H4 (cell line): ENCODE measurements around the gene FOXP1. TPM values are rescaled to one million over a fixed set of nuclear protein-coding genes. Genes with fewer than 3 reads are reported as not detected.
"Not testable (repeated sequence)": the region's sequence is repeated elsewhere in the genome, so short reads cannot be mapped to it uniquely, and the experiment has no call there.

Source experiments
- DNase-seq: peaks from one replicate; pipeline ENCODE4 v3.0.0-alpha.2; 2015; ENCODE audit warnings: low spot score
- total RNA-seq: library from RNA; depleted of rRNA; stranded (reverse); fragments of >200 nt; shearing (Covaris generic); gene quantifications from 2 replicates; pipeline ENCODE4 v1.2.3, GENCODE V29; 2014

Gene FOXP1
- total RNA-seq, 1 experiment from 2014 or later, result 15.9 TPM

DNA sequence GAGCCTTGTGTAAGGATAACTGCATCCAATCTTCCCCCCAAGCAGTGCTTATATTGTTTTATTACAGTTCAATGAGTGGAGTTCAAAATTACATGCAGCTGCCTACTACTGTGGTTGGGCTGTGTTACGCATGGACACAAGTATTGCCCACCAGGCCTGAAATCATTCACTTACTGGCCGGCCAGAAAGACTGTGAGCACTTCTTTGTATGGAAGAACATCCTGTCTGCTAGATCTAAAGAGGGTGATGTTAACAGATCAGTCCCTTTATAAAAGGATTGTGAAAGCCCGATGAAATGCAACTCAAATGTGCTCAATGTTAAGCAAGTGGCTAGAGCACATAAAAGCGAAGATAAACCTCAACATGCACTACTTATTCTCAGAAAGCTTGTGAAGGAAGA is 132.5 kb downstream of the FOXP1 start:
- no peak for DNase-seq

DNA sequence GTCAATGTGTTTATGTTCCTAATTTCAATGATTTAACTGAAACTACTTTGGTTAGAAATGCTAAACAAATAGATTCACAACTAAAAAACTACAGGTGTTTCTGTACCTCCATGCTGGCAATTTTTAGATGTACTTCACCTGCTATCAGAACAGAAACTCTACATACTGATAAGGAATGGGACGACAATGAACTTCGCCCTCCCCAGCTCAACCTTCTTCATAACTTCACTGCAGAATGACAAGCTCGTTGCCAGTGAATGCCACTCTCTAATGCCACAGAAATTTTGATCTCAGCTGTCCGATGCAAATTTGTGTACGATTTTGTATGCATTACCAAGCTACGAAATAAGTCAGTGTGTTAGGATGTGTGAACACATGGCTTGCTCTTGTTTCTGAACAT is 133.4 kb downstream of the FOXP1 start:
- DNase-seq, result no peak

DNA sequence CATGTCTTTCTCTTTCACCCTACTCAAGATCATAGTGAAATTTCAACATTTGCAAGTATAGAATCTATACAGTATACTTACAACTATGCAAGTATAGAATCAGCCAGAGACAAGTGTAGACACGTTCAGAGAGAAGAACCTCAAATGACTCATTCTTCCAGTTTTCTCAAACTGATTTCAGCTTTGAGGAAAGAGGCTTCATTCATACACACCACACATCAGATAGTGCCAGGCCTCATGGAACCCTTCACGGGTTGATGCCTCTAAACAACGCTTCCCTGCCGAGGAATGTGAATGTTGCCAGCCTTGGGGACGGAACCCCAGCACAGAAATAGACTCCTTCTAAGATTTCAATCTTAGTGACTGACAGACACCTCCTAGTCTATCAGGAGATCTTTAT is 135.7 kb downstream of the FOXP1 start:
- no peak for DNase-seq

DNA sequence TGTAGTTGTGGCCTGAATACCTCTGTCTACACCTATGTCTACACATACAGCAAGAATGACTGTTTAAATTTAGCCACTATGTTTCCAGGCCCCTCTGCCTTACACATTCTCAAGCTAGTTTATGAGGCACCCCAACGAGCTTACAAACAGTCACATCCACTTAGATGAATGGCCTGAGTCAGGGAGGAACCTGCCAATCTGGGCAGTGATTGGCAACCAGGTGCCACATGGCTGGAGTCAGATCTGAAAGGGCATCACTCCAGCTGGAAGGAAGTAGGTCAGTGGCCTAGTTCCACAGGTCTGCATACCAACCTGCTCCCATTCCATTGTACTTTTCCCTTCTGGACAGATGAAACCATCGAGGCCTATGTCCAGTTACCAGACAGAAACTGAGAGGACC is 136.3 kb downstream of the FOXP1 start:
- no peak for DNase-seq

DNA sequence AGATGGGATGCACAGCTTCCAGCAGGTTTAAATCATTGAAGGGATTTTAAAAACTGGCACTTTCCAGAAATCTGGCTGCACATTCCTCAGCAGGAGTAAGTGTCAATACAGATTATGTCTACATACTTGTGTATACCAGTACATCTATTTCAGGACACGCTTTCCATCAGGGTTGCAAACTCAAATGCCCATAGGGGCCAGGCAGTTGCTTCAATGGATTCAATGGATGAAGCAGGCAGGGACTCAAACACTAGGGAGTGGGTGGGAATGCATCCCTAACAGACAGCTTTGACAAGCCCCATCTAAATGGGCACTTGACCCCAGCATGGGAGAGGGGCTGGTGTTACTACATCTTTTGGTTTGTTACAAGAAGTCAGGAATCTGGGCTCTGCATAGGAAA is 136.8 kb downstream of the FOXP1 start:
- DNase-seq, result no peak

DNA sequence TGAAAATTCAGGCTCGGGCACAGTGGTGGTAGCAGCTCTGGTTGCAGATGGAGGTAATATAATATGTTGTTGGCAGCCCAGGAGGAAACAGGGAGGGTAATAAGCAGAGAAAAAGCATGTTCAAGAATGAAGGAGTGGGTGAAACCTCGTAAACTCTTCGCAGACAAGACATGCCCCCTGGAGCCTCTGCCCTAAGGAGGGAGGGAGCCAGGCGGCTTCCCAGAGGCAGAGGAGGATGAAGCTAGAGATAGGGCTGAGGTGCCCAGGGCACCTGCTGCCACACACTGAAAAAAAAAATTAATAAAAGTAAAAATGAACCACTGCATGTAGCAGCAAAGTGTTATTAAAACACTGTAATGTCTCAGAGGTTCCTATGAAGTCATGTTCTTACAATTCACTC is 137.3 kb downstream of the FOXP1 start:
- DNase-seq, result no peak

DNA sequence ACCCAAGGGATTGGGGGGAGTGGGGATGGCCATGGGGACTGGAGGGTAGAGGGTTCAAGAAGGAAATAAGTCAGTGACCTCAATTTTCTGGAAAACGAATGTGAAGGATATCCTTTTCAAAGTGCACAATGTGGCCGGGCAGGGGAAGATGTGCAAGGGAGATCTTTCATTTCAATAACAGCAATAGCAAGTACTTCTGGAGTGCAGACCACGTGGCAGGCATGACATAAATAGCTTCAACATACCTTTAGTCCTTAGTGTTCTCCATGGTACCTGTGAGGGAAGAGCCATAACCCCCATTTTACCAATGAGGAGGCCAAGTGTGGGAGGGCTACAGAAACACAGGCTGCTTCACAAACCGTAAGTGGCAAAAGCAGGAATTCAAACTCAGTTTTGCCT is 138.7 kb downstream of the FOXP1 start:
- no peak for DNase-seq

DNA sequence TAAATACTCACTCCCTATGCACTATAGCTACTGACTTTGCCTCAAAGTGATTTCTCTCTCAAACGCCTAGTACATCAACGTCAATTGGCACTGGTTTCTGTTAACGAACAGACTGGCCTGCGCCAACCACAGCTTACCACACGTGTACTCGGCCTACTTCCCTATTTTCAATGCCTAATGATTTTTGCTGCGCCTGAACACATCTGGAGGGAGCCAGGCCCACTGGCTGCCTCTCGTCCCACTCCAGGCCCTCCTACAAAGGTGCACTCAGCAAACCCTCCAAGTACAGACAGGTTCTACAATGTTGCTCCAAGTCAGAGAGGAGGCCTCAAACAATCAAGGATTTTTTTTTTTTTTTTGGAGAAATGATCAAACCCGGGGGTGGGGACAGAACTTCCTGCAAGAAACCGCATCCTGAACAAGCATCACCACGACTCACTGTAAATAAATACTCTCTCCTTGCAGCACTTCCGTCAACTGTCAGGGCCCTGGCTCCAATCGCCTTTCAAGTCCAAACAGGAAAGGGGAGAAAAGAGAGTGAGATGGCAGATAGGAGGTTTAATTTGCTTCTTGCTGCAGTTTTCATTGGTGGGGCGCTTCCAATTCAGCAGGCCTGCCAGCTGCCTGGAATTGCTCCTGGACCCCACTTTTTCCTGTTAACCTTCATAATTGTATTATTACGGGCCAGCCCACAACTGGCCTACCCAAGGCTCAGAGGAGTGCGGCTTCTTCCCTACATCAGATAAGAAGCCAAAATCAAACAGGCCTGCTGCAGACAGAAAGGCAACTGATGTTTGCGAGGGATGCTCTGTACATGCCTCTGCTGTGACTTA is 139.3 kb downstream of the FOXP1 start:
- DNase-seq, result peak; percentile 76

DNA sequence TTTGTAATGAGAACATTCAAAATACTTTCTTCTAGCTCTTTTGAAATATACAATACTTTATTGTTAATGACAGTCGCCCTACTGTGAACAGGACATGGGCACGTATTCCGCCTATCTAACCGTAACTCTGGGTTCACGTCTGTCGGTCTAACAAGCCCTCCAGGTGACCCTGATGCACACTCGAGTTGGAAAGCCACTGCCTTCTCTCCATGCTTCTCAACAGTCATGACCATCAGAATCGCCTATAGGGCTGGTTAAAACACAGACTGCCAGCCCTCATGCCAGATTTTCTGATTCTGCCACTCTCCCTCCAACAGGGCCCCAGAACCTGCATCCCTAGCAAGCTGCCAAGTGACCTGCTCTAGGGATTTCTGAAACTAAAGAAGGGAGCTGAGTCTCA is 140.2 kb downstream of the FOXP1 start:
- no peak for DNase-seq

DNA sequence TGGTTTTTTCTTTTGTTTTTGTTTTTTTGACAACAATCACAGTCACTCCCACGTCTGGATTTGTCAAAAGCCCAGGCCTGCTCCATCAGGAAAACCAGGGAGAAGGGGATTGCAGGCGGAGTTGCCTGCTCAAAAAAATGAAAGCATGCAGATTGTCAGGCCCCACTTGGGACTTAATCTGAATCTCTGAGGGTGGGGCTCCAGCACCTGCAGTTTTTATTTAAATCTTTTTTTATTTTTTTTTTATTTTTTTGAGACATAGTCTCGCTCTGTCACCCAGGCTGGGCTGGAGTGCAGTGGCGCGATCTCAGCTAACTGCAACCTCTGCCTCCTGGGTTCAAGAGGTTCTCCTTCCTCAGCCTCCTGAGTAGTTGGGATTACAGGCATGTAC is 140.9 kb downstream of the FOXP1 start:
- no peak for DNase-seq

DNA sequence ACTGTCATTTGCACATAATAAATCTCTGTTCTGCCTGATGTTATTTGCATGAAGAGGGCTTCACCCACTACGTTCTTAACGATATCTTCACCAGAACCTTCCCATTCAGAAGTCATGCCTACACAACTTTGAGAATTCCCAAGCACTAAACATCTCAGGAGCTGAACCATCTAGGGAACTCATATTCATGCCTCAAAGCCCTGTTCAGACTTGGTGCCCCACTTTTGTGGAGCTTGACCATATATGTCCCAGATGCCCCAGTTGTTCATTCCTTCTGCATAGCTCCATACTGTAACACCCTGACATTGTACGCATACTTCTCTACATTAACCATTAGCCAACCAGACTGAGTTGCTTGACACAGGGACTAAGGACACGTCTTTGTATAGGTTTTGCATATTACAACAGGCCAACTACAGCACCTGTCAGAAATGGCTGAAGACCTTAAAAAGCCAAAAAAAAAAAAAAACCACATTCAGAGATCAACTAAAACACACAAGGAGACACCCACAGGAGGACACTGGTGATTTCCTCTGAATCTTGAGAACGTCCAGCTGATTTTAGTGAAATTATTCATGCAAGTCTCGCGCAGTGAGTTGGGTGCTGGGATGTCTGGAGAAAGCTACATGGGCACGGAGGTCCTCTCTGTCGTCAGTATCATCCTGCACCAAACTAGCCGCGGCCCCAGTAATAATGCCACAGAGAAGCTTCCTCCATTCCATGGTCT is 141.4 kb downstream of the FOXP1 start:
- DNase-seq, result no peak

DNA sequence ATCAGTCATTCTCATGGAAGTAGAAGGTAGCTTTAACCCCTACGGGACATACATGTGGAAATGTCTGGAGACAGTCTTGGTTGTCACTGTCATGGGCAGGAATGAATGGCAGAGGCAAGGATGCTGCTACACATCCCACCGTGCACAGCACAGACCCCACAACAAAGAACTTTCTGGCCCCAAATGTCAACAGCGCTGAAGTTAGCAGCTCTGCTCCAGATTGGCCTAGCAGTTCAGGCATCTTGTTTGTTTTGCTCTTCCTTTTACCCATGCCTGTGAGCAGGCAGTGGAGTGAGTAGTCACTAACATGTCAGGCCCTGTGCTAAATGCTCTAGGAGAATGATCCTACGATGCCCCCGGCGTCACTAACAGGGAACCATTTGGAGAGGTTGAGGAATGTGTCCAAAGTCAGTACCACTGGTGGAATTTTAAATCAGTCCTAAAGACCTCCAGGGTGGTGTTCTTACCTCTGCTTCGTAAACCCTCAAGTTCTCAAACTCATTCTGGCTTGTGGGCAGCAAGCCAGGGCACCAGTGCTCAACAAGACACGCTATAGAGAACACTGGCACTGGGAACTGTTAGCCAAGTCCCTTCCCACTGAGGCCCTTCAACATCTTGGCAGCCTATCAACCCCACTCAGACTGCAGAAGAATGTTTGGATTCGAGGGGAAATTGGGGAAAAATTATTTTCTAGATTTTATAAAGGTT is 142.2 kb downstream of the FOXP1 start:
- no peak for DNase-seq

DNA sequence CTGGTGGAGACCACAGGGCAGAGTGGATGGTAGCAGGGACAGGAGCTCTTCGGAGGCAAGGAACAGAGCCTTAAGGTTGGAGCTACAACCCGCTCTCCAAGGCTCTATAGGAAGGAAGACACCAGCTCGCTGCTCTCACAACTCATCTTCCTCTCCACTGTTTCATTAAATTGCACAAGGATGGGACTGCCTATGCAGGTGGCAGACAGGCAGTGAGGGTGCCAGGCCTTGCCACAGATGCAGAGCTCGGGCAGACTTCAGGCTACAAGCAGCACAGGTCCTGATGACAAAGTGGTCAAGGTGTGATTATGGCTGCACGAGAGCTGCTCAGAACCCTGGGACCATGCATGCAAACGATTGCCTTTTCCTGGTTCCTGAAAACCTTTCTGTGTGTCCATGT is 144.6 kb downstream of the FOXP1 start:
- no peak for DNase-seq

DNA sequence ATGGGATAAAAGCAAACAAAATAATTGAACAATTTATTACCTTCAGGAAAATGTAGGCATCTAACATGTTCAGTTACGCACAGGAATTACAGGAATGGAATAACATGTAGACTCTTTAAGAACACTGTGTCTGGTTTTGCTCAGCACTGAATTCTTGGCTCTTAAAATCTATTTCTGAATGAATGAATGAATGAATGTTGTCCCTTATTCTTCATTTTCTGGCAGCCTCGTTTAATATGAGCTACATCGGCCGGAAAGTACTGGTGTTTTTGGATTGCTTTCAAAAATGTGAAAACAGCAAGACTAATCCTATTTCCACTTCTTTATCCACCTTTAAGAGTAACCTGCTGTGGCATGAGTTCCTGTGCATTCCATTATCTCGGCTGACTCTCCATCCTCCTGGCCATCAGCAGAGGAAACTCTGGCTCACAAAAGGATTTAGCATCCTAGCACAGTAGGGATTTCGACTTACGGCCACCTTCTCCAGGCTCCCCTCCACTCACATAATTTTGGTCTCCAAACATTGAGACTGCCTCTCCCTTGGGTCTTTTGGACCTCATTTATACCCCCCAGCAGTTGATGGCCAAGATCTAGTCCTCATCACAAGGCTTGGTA is 145.3 kb downstream of the FOXP1 start:
- DNase-seq, result no peak

DNA sequence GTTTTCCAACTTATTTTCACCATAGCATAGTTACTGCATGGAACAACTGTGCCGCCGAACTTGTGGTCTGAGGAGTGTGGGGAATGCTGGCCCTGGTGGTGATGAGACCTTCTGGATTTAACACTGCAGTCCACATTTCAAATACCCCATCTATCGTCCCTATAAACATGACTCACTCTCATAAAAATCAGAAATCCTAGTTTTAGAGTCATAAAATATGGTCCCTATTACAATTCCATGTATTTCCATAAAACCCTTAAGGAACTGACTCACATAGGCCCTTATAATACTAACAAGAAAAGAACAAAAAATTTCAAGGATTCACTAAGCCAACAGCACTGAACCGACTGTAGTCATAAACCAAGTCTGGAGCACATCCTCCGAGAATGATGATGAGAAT is 147.2 kb downstream of the FOXP1 start:
- DNase-seq, result no peak

DNA sequence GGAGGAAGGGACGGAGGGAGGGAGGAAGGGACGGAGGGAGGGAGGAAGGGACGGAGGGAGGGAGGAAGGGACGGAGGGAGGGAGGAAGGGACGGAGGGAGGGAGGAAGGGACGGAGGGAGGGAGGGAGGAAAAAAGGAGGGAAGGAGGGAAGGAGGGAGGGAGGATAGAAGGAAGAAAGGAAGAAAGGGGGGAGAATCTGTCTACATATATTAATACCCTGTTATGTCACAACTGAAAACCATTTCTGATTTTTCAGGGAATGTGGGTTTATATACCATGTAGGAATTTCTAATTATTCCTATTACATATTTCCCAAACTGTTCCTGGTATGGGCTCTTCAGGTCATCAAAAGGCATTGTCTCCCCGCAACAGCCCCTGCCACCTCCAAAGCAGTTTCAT is 147.7 kb downstream of the FOXP1 start:
- not testable (repeated sequence) for DNase-seq

DNA sequence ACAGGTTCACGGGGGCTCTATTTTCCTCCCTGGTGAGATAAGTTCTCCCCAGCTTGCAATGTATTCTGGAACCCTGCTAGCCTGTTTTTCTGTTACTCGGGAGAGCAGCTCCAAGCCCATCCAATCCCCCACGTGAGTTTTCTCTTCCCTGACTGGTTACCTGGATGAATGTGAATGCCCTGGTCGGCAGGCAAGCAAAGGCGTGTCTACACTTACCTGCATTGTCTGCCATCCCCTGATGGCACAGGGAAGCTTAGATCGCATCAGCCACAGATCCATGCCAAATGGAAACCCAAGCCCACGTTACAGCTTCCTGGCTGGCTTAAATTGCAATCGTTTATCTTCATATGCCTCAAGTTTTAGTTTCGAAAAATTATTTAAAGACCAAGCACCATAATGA is 149.9 kb downstream of the FOXP1 start:
- no peak for DNase-seq

DNA sequence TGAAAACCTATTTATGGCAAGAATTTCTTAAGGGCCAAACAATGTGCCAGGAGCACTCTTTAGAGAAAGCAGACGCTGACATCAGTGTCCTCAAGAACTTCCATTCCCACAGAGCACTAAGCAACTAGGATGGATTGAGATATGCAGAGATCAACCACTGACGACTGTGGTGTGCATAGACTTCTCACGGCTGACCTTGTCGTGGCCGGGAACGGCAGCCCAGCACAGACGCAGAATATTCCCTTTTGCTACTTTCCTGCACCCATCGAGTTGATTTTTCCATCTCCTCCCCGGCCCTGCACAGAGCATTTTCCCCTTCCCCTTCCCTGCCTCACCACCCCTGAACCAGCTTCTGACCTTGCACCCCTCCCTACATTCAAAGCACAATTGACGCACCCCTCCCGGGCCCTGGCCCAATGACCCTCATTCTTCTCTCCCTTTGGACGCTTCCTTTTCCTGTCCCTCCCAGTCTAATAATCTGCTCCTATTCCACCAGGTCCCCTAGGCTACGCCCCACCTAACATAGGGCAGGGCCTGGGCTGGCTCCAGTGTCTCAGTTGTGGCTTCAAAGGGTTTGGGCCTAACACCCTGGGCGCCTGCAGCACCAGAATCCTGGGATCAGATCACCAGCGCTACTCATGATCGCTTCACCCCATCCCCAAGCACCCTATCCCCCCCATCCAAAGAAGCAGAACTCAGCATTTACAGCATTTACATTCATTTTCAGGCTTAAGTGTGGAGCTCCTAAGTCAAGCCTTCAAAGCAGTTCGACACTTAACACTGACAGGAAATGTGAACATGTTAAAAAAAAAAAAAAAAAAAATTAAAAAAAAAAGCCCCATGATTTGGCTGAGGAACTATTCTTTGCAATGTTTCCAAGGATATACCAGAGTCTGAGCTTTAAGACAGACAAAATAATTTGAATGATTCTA is 151.2 kb downstream of the FOXP1 start:
- no peak for DNase-seq

DNA sequence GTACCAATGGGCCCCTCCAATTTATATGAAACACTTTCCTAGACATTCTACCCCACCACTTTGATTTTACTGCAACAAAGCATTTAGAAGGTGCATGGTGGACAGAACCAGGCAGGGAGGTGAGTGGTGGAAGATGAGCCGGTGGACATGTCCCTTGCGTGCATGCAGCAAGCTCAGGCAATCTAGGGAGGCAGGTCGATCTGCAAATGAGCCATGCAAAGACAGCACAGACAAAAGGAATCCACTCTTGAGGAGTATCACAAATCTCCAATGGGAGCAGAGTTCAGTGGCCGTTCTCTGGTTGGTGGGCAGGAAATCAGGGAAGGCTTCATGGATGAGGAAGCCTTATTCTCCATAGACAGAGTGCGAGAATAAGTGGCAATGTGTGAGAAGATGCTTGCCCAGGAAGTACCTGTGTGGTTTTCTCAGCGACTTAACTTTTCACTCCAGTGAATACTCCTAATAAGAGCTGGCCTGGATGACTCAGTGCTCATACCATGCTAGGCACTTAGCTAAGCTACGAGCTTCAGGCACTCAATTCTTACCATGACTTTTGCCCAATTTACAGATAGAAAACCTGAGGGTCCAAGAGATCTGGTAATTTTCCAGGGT is 152.5 kb downstream of the FOXP1 start:
- DNase-seq, result no peak

DNA sequence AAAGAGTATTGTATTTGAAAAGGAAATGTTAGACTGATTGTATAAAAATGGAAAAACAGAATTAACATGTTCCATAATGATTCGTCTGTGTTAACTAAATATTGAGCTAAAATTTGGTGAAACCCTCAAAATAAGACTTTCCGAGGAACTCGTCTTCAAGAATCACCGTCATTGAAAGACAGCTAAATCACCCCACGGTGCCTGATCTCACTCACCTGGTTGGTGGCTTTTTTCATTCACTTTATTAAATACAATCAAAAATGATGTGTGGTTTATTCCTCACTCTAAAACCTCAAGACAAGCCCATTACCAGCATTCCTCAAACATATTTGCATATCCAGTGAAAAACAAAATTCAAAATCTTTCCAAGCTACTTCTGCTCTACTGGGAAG is 153.9 kb downstream of the FOXP1 start:
- DNase-seq, result no peak
